ENCODE measurements around the gene BTRC. TPM values are rescaled to one million over a fixed set of nuclear protein-coding genes. Genes with fewer than 3 reads are reported as not detected.

The BTRC gene
- total and polyA plus RNA-seq, 10 of the 15 experiments (the other 5 are each of a cell fraction or from before 2014, with no cell fraction given) = 2.2 to 18.6 (median 8.6) TPM

- RAD21 ChIA-PET (ENCODE audit: unreplicated experiment) = no interaction called here
- in situ Hi-C loops (cut with MboI) (no loop called here), intact Hi-C loops (cut with micrococcal nuclease; ENCODE audit: unreplicated experiment) (no loop called here)
- POLR2A ChIA-PET = no interaction called here
- no peak overlapping the region for H3K9ac ChIP-seq (ENCODE audit: control insufficient read depth, insufficient read depth, low read length)
- no TSS peak for BruUV-seq (replicated peaks)
- ATAC-seq (no peak), DNase-seq (ENCODE audit: low read depth, low spot score) (no peak), FAIRE-seq (no peak)
- no peak overlapping the region for H3K27ac ChIP-seq (ENCODE audit: control insufficient read depth, insufficient read depth)
- H3K4me3 ChIP-seq = no peak overlapping the region
- H3K79me2 ChIP-seq (ENCODE audit: control insufficient read depth, insufficient read depth, low read length) = no peaks in the 10 kb centered on the region
- H3K4me2 ChIP-seq (ENCODE audit: control insufficient read depth, insufficient read depth) = no peak overlapping the region
- no peaks in the 10 kb centered on the region for H3K9me3 ChIP-seq (replicated peaks; ENCODE audit: control insufficient read depth, insufficient read depth, low read length)
- SMC1A ChIA-PET (ENCODE audit: uncharacterized antibody, unreplicated experiment) = interaction anchor here (0.9 kb wide), 1 partner anchor 26 kb away, joined by 3 read pairs; no protein-coding TSS in a partner anchor
- WGBS (ENCODE audit: insufficient coverage, insufficient replicate concordance, low lambda C conversion rate, missing lambda C conversion rate) = 59% methylated on average over 18 of the region's 18 CpGs
- H3K27me3 ChIP-seq (replicated peaks in 1 of 2; ENCODE audit: control insufficient read depth in 2 of 2, insufficient read depth in 2 of 2, low read length in 1 of 2) = no peaks in the 10 kb centered on the region
- peaks cover 13% of the 10 kb centered on the region for H3K4me1 ChIP-seq (ENCODE audit: control insufficient read depth, insufficient read depth, low read length)
- H4K20me1 ChIP-seq (ENCODE audit: control insufficient read depth, insufficient read depth) = no peaks in the 10 kb centered on the region
- CTCF ChIA-PET = interaction anchor here (1.0 to 5.0 kb wide), 2 partner anchors 11 to 270 kb away, joined by 4 to 17 read pairs; no protein-coding TSS in a partner anchor
- no peak overlapping the region for H2AFZ ChIP-seq (ENCODE audit: control insufficient read depth, low read depth, low read length)
- peaks cover 0 to 1% of the 10 kb centered on the region in 2 experiments; a peak in 1 of 4 replicates for H3K36me3 ChIP-seq (ENCODE audit: control insufficient read depth in 2 of 2, insufficient read depth in 2 of 2, low read length in 1 of 2)
- TF ChIP-seq STAT1 (conservative IDR thresholded peaks at IDR 0.05) = no peak
- no peak for TF ChIP-seq MXI1 (IDR thresholded peaks at IDR 0.05; ENCODE audit: low read depth, low read length)
- no peak for TF ChIP-seq IRF3 (IDR thresholded peaks at IDR 0.05)
- TF ChIP-seq SKIL (IDR thresholded peaks at IDR 0.05; ENCODE audit: low read depth, poor library complexity, severe bottlenecking) = no peak
- TF ChIP-seq NFYA (IDR thresholded peaks at IDR 0.05; ENCODE audit: borderline replicate concordance, low read depth, low read length) = no peak
- TF ChIP-seq SIN3A (IDR thresholded peaks at IDR 0.05; ENCODE audit: low read depth, low read length) = no peak
- TF ChIP-seq POLR2AphosphoS2 (IDR thresholded peaks at IDR 0.05; ENCODE audit: low read depth, low read length) = no peak
- TF ChIP-seq SPI1 (IDR thresholded peaks at IDR 0.05; ENCODE audit: borderline replicate concordance, insufficient read depth, low read depth, low read length) = no peak
- TF ChIP-seq REST (IDR thresholded peaks at IDR 0.05; ENCODE audit: low read depth, low read length) = no peak
- no peak for TF ChIP-seq EED (IDR thresholded peaks at IDR 0.05; ENCODE audit: low read depth)
- no peak for TF ChIP-seq KAT2A (conservative IDR thresholded peaks at IDR 0.05; ENCODE audit: control insufficient read depth, low read depth, low read length)
- no peak for TF ChIP-seq CEBPB (IDR thresholded peaks at IDR 0.05; ENCODE audit: borderline replicate concordance in 1 of 2, low read depth in 2 of 2, low read length in 2 of 2)
- no peak for TF ChIP-seq BCL11A (IDR thresholded peaks at IDR 0.05; ENCODE audit: low read depth, low read length)
- TF ChIP-seq PBX3 (IDR thresholded peaks at IDR 0.05; ENCODE audit: insufficient replicate concordance, low read depth, low read length) = no peak
Measured at GRCh38 chr10:101558671-101559595, 205.0 kb downstream of the BTRC start.

All from GM12878 (cell line).